GM12878 (cell line): ENCODE data around the gene DHPS.

Experiments used
- ATF2 ChIP-seq: IDR thresholded peaks from 2 replicates; pipeline ENCODE4 v1.6.1; 2012; ENCODE audit warnings: low read length, inconsistent platforms
- MXI1 ChIP-seq: fragments of 150-350 bp; IDR thresholded peaks from 2 replicates; pipeline ENCODE4 v1.6.1; 2011; ENCODE audit warnings: low read depth, mild to moderate bottlenecking, inconsistent platforms, low read length, improper control_type of control experiment
- MYC ChIP-seq: IDR thresholded peaks from 2 replicates; pipeline ENCODE4 v1.6.1; 2011; ENCODE audit warnings: mild to moderate bottlenecking, low read length, moderate library complexity, inconsistent platforms; ENCODE audit not compliant: insufficient read depth, insufficient replicate concordance, insufficient read length, severe bottlenecking
- POLR2A ChIP-seq: IDR thresholded peaks from 2 replicates; pipeline ENCODE4 v1.6.1; 2011; ENCODE audit warnings: low read depth, mild to moderate bottlenecking, low read length
- SMAD1 ChIP-seq: fragments of 450-650 bp; IDR thresholded peaks from 2 replicates; pipeline ENCODE4 v1.6.1; 2018; ENCODE audit warnings: mild to moderate bottlenecking, low read depth; ENCODE audit not compliant: partially characterized antibody
- SMARCA5 ChIP-seq: fragments of 450-650 bp; IDR thresholded peaks from 2 replicates; pipeline ENCODE4 v1.6.1; 2017; ENCODE audit warnings: mild to moderate bottlenecking
- TCF12 ChIP-seq: IDR thresholded peaks from 2 replicates; pipeline ENCODE4 v1.6.1; 2011; ENCODE audit warnings: low read depth, mild to moderate bottlenecking, low read length
- USF2 ChIP-seq: IDR thresholded peaks from 2 replicates; pipeline ENCODE4 v1.6.1; 2011; ENCODE audit warnings: low read depth, low read length, improper control_type of control experiment, borderline replicate concordance
- ZNF24 ChIP-seq: fragments of 450-650 bp; IDR thresholded peaks from 2 replicates; pipeline ENCODE4 v1.6.1; 2017; ENCODE audit warnings: antibody characterized with exemption, mild to moderate bottlenecking

GRCh38 chr19:12647490-12648071, 34.1 kb downstream of the DHPS start:
- TF ChIP-seq POLR2A, result peak; percentile 51; the same call in 1 of the 2 replicates
- TF ChIP-seq SMAD1, result no peak
- no peak for TF ChIP-seq MYC
- TF ChIP-seq MXI1, result no peak
- TF ChIP-seq USF2, result no peak
- TF ChIP-seq ZNF24, result no peak
- TF ChIP-seq TCF12, result no peak
- no peak for TF ChIP-seq ATF2
- TF ChIP-seq SMARCA5, result no peak
